Transverse colon (tissue), 4 donors: ENCODE measurements around the gene CRAMP1.

Experiments used
- POLR2A ChIP-seq: fragments of 450-650 bp; IDR thresholded peaks from one replicate; pipeline ENCODE4 v1.6.1; 2016; ENCODE audit warnings: antibody characterized with exemption, mild to moderate bottlenecking, moderate library complexity
- POLR2AphosphoS5 ChIP-seq, 3 donors: sonication (generic); formaldehyde crosslinking; IDR thresholded peaks; one replicate each; pipeline ENCODE4 v1.6.1; 2016; ENCODE audit warnings: antibody characterized with exemption in 3 of 3
- TF ChIP-seq, protein P1 (sequence below), 5 experiments: fragments of 200-600 bp in 3 of 5; fragments of 450-650 bp in 2 of 5; sonication (generic) in 3 of 5; IDR thresholded peaks; 1 replicate in 2 of 5; 2 replicates in 3 of 5; pipeline ENCODE4 v1.5.1; 2016 to 2017; ENCODE audit warnings: antibody characterized with exemption in 5 of 5, inconsistent platforms in 3 of 5, mild to moderate bottlenecking in 2 of 5, moderate library complexity in 1 of 5

GRCh38 chr16:1678500-1679098, 66.4 kb downstream of the CRAMP1 start:
- TF ChIP-seq, protein P1, sequence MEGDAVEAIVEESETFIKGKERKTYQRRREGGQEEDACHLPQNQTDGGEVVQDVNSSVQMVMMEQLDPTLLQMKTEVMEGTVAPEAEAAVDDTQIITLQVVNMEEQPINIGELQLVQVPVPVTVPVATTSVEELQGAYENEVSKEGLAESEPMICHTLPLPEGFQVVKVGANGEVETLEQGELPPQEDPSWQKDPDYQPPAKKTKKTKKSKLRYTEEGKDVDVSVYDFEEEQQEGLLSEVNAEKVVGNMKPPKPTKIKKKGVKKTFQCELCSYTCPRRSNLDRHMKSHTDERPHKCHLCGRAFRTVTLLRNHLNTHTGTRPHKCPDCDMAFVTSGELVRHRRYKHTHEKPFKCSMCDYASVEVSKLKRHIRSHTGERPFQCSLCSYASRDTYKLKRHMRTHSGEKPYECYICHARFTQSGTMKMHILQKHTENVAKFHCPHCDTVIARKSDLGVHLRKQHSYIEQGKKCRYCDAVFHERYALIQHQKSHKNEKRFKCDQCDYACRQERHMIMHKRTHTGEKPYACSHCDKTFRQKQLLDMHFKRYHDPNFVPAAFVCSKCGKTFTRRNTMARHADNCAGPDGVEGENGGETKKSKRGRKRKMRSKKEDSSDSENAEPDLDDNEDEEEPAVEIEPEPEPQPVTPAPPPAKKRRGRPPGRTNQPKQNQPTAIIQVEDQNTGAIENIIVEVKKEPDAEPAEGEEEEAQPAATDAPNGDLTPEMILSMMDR (IDR thresholded peaks at IDR 0.05) = no peak
- TF ChIP-seq POLR2A = peak; percentile 23
- TF ChIP-seq POLR2AphosphoS5 (IDR thresholded peaks at IDR 0.05) = no peak
